Inferior parietal cortex (tissue), 1 donor: ENCODE data around the gene EPS8L2.
A peak's percentile ranks its signal among the peaks of the same experiment; 100 is the strongest.

ENCODE experiments used
- DNase-seq: peaks from one replicate; pipeline ENCODE4 v3.0.0-alpha.2; 2016; ENCODE audit errors: extremely low spot score

EPS8L2 gene

DNA sequence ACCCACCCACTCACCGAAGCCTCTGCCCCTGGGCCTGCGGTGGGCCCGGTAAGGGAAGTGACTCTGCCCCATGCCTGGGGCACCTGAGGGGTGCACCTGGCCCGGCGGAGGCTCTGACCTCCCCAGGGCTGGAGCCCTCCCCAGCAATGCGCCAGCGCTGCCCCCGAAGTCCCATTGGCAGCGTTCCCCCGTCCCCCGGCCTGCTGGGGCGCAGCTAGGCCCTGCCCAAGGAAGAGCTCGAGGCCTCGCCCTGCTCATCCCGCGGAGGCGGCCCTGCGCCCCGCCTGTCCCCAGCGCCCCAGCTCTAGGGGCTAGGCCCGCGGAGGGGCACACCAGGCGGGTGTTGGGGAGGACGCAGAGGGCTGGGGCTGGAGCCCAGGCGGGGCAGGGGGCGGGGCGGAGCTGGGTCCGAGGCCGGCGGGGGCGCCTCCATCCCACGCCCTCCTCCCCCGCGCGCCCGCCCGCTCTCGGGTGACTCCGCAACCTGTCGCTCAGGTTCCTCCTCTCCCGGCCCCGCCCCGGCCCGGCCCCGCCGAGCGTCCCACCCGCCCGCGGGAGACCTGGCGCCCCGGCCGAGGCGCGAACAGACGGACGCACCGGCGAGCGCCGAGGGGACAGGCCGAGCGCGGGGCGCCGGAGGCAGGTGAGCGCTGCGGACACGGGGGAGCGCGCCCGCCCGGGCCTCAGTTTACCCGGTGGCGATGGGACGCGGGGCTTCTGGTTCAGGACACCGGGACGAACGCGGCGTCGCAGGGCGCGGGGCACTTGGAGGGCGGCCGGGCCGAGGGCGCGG, at the start of gene EPS8L2:
Gene EPS8L2, plus strand, starts transcription at position 586 of the 793 bp plus-strand sequence. CDS start 3,177 bp downstream, outside the sequence.
- no peak for DNase-seq

DNA sequence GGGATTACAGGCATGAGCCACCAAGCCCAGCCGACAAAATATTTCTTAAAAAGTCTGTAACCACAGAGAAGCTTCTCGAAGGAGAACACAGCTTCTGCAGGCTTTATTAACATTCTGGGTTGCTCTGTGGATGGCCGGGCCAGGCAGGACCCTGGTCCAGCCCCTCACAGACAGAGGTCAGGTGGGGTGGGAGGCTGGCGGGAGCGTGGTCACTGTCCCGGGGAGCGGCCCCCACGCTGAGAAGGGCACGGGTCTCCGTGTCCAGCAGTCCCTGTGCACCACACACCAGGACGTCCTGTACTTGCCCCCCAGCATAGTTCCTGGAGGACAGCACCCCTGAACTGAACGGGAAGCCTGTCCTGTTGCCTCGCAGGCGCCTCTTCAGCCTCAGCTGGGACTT, 49.6 kb upstream of the EPS8L2 start:
- DNase-seq = no peak

- no peak for DNase-seq
Measured at GRCh38 chr11:656866-657265, 49.2 kb upstream of the EPS8L2 start.

GRCh38 chr11:657691-658126, 48.3 kb upstream of the EPS8L2 start:
- DNase-seq = no peak

- DNase-seq = no peak
Measured at GRCh38 chr11:659532-660085, 46.4 kb upstream of the EPS8L2 start.

DNA sequence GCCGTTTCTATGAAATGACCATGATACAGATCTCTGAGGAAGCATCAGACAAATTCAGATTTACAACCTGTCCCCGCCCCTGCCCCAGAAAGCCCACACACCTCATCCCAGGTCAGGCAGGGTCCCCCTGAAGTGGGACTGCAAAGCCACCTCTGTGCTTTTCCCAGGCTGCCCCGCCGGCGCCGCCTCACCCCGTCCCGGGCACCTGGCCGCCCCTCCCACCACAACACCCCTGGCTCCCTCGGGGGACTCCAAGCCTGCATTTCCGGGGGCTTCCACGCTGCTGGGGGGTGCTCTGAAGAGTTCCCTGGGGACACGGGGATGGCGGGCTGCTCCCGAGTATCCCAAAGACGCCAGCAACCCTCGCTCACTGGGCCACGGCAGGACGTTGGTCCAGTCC, 45.8 kb upstream of the EPS8L2 start:
- DNase-seq = no peak

GRCh38 chr11:660681-661444, 45.2 kb upstream of the EPS8L2 start:
- DNase-seq = no peak

DNA sequence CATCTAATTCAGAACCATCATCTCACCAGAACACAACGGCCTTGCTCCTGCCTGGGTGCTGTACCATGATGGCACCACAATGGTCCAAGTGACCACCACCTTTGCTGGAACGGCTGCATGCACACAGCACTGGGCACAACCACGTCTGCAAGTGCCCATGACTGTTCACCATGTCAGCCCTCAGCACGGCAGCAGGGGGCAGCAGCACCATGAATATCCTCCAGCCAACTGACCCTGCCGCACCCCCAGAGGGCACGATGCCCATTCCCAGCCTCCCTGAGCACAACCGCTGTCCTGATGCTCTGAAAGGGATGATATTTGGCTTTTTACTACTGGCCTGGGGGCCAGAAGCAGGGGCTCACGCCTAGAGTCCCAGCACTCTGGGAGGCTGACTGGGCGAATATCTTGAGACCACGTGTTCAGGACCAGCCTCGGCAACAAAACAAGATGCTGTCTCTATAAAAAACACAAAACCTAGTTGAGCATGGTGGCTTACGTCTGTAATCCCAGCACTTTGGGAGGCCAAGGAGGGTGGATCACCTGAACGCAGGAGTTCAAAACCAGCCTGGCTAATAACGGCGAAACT, 43.2 kb upstream of the EPS8L2 start:
- peak; percentile 61 for DNase-seq

- no peak for DNase-seq
Measured at GRCh38 chr11:665062-665703, 40.8 kb upstream of the EPS8L2 start.

- DNase-seq = peak; percentile 22
Measured at GRCh38 chr11:665704-666281, 40.2 kb upstream of the EPS8L2 start.

- no peak for DNase-seq
Measured at GRCh38 chr11:673866-674265, 32.2 kb upstream of the EPS8L2 start.

- DNase-seq = no peak
Measured at GRCh38 chr11:674406-674805, 31.6 kb upstream of the EPS8L2 start.

DNA sequence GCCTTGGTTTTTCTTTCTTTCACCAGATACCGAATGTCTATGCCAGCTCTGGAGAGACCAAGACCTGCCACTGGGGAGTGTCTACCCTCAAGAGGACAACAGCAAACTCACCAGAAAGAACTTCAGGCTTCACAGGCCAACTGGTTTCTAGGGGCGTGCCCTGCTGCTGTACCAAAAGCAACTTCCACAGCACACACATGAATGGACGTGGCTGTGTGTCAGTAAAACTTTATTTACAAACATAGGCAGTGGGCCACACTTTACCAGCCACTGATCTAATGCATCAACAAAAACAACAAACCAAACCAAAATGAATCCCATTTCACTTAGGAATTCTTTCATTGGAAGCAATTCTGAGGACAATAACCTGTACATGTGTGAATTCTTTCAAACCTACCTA, 27.7 kb upstream of the EPS8L2 start:
- DNase-seq = no peak

- no peak for DNase-seq
Measured at GRCh38 chr11:679271-680207, 26.5 kb upstream of the EPS8L2 start.

- DNase-seq = no peak
Measured at GRCh38 chr11:680476-680875, 25.6 kb upstream of the EPS8L2 start.

DNA sequence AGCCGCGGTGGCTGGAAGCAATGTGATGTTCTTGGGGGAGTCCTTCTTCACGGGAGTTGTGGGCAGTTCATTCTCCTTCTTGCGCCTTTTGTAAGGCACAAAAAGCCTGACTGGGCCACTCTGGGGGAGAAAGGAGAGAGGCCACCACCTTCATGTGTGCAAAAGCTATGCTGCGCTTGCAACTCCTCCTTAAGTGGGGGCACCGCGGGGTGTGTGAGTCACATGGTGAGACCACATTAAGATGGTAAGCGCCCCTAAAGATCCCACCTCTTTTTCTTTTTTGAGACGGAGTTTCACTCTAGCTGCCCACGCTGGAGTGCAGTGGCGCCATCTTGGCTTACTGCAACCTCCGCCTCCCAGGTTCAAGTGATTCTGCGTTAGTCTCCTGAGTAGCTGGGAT, 25.1 kb upstream of the EPS8L2 start:
- DNase-seq = no peak

DNA sequence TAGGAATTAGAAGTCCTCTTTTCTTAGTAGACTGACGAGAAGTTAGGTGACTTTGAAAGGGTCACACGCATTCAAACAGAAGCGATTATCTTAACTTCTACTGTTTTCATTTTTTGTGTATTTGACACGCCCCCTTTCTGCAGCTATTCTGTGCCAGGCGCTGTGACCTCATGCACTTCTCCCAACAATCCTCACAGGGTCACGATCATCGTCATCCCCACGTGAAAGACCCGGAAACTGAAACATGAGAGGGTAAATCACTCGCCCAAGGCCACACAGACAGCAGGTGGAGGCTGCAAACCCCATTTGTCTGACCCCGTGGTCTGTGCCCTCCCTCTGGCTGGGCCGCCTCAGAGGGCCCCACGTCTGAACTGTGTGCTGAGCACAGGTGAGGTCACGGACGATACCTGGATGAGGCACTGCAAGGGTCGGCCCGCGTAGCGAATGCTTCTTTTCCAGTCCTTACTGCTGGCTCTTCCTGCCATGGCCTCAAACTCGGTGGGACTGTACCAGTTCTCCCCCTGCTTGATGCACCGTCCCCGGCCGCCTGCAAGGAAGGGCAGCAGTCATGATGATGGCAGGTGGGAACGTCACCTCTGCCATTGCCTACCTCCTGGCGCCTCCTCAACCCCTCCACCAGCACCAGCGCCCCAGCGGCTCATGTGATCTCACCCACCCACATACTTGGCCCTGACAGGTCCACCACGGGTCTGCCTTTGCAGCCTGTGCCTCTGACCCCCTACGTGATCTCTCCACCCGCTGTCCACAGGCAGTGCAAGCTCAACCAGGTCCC, 19.4 kb upstream of the EPS8L2 start:
- DNase-seq = no peak

GRCh38 chr11:687751-688150, 18.3 kb upstream of the EPS8L2 start:
- no peak for DNase-seq

DNA sequence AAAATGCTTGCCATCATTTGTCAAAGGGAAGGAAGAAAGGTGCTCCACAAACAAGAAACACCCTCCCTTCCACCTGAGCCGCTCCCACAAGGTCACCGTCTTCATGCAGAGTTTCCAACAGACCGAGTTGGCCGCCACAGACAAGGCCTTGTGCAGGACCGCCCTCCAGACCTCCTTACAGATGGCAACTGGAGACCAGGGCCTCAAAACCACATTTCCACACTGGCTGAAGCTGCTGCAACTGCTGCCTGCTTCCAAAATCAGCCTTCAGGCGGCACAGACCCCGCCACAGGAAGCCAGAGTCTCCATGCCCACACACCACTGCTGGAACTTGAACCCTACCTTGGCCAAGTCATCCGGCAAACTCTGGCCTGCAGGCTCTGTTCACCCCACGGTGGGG, 17.4 kb upstream of the EPS8L2 start:
- no peak for DNase-seq

- no peak for DNase-seq
Measured at GRCh38 chr11:689625-690024, 16.4 kb upstream of the EPS8L2 start.
